ENCODE measurements around the gene LHPP.
"Not testable (repeated sequence)": the region's sequence is repeated elsewhere in the genome, so short reads cannot be mapped to it uniquely, and the experiment has no call there.

LHPP gene

GRCh38 chr10:124539935-124540641 is 78.5 kb downstream of the LHPP start:
- DNase-seq, result no peak

GRCh38 chr10:124541076-124541903 is 79.7 kb downstream of the LHPP start:
- no peak for DNase-seq

- DNase-seq, result no peak
These were observed 80.7 kb downstream of the LHPP start for GRCh38 chr10:124542336-124542735.

GRCh38 chr10:124543146-124543545 is 81.5 kb downstream of the LHPP start:
- DNase-seq, result no peak

- no peak for DNase-seq
These were observed 82.3 kb downstream of the LHPP start for GRCh38 chr10:124543971-124544370.

GRCh38 chr10:124544711-124545110 is 83.1 kb downstream of the LHPP start:
- no peak for DNase-seq

GRCh38 chr10:124545351-124546054 is 83.9 kb downstream of the LHPP start:
- no peak for DNase-seq

GRCh38 chr10:124546055-124546369 is 84.4 kb downstream of the LHPP start:
- DNase-seq, result no peak

GRCh38 chr10:124546957-124547646 is 85.5 kb downstream of the LHPP start:
- DNase-seq, result no peak

GRCh38 chr10:124547647-124548168 is 86.1 kb downstream of the LHPP start:
- DNase-seq, result no peak

- DNase-seq, result not testable (repeated sequence)
These were observed 87.5 kb downstream of the LHPP start for GRCh38 chr10:124549171-124549570.

GRCh38 chr10:124550293-124551034 is 88.8 kb downstream of the LHPP start:
- no peak for DNase-seq

GRCh38 chr10:124551097-124551496 is 89.5 kb downstream of the LHPP start:
- DNase-seq, result no peak

- no peak for DNase-seq
These were observed 90.1 kb downstream of the LHPP start for GRCh38 chr10:124551755-124552154.

- DNase-seq, result no peak
These were observed 91.2 kb downstream of the LHPP start for GRCh38 chr10:124552691-124553276.

- DNase-seq, result no peak
These were observed 92.6 kb downstream of the LHPP start for GRCh38 chr10:124554085-124554858.

GRCh38 chr10:124557167-124557566 is 95.5 kb downstream of the LHPP start:
- no peak for DNase-seq

GRCh38 chr10:124557648-124558338 is 96.2 kb downstream of the LHPP start:
- no peak for DNase-seq

GRCh38 chr10:124558339-124559321 is 97.0 kb downstream of the LHPP start:
- no peak for DNase-seq
